Superior temporal gyrus (tissue), 1 donor: Measurements from ENCODE around the gene UBASH3B.

Experiments used
- DNase-seq: peaks from one replicate; pipeline ENCODE4 v3.0.0-alpha.2; 2016; ENCODE audit errors: extremely low spot score

The UBASH3B gene

DNA sequence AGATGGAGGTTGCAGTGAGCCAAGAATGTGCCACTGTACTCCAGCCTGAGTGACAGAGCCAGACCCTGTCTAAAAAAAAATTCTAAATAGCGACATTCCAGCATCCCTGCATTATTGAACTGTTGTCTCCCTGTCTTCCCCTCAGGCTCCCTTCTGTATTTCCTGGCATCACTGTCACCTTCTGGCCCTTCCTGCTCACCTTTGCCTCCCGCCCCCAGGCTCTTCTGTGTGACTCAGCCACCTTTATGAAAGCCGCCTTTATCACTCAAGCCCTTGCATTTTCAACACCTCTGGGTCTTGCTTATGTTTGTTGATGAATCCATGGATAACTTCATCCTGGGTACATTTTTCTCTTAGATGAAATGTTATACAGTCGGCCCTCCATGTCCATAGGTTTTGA is 21.1 kb downstream of the UBASH3B start:
- DNase-seq = no peak

DNA sequence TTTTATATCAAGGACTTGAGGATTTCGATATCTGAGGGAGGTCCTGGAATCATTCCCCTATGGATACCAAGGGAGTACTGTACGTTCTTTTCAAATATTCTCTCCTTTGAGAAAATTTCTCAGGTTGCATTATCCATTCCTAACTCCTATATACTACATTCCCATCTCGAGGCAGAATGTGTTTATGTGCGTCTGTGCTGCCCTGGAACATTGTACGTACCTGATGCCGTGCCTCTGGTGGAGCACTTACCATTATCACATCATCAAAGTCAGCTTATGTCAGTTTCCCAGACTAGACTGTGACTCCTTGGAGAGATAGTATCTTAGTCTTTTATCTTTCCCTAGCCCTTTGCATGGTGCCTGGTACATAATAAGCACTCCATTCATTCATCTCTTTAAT is 21.7 kb downstream of the UBASH3B start:
- no peak for DNase-seq

DNA sequence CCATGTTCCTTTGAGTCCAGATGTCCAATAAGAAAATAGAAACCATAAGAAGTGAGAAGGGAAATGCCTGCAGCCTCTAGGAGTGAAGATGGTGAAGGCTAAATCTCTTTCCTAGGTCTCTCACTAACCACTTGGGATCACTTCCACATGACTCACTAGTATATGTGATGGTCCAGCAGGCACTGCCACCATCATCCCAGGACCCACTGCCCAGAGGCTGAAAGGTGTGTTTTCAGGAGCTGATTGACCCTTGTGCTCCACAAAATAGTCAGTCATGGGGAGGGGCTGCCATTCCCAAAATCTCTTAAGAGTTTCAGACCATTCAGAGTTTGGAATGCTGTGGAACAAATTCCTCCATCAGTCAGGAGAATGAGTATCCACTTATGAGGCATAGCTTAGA is 22.9 kb downstream of the UBASH3B start:
- no peak for DNase-seq

DNA sequence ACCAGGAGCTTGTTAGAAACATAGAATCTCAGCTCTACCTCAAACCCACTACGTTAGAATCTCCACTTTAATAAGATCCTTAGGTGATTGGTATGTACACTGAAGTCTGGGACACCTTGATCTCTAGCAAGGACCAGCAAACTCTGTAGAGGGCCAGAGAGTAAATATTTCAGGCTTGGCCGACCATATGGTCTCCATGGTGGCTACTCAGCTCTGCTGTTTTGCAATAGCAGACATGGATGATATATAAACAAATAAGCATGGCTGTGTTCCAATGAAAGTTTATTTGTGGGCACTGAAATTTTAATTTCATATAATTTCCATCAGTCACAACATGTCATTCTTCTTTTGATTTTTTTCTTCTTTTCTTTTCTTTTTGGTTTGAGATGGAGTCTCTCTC is 23.9 kb downstream of the UBASH3B start:
- DNase-seq = no peak

DNA sequence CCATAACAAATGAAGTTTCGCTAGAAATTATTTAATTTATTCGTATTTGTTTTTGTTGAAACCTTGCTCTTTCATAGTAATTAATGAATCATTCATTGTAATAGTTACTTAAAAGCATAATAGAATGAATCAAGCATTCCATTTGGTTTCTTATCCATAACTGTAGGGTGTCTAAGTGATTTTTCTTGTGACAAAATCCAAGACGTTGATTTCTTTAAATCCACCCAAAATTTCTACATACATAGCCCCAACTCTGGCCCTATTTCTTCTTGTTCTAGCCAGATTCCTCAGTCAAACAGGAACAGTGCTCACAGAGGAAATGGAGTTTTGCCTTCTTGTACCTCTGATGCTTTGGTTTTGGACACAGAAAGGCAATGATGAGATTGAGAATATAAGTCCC is 25.5 kb downstream of the UBASH3B start:
- DNase-seq = no peak

DNA sequence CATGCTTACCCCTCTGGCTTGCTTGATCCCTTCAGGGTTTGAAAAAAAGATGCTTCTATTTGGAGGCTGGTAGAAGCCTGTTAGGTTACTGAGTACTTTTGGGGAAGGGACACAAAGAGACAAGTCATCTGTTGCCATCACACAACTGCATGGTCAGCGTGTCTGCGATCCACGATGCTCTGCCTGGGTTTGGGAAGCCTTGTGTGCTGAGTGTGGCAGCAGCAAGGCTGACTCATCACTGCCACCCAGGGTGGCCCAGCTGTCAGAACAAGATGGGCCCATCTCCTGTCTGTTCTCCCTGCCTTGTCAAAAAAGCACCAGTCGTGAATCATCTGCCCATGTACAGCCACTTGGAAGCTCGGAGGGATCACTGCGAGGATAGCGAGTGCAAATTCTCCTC is 26.2 kb downstream of the UBASH3B start:
- DNase-seq = peak; percentile 27

DNA sequence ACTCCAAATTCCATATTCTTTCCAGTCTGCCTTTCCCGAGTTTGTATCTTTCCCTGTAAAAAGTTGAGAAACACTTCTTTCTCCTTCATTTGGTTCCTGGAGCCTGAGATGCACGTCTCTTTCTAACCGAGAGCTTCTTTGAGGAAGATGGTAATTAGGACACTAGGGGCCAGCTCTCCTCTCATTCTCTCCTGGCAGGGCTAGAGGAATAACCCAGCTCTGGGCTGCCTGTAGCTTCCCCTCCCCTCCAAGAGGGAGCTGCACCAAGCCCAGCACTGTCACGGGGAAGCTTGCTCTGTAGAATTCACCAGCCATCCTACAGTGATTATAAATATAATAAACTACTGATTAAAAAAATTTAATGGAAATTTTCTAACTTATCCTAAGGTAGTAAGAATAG is 26.9 kb downstream of the UBASH3B start:
- DNase-seq = no peak

DNA sequence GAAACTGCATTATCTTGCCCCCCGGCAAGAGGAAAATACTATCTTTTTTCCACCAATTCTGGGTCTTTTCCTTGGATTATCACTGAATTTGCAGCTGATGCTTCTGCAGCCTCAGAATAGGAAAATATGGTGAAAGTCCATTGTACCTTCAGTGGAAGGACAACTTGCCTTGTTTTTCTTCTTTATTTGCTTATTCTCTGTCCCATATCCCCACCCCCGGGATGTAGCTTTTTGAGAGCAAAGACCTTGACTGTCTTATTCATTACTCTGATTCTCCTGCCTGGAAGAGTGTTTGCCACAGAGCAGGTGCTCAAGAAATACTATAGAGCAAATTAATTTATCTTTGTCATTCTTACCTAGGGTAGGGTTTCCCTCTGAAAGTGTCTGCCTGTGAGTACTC is 29.5 kb downstream of the UBASH3B start:
- no peak for DNase-seq

DNA sequence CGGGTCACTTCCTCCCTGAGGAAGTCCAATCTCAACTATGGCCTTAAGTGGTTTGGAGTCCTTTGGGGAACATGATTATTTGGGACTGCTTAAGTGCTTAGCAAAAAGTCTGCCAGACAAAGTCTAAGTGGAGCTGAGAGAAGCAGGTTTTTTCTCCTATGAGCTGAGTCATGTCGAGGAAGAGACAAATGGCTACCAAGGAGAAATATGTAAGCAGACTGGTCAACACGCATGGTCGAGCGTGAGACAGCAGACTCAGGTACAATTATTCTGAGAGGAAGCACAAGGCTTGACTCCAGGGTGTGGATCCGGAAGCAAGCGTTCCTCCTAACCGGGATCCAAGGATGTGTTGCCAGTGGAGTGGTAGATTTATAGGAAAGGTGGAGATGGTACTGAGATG is 30.6 kb downstream of the UBASH3B start:
- no peak for DNase-seq

DNA sequence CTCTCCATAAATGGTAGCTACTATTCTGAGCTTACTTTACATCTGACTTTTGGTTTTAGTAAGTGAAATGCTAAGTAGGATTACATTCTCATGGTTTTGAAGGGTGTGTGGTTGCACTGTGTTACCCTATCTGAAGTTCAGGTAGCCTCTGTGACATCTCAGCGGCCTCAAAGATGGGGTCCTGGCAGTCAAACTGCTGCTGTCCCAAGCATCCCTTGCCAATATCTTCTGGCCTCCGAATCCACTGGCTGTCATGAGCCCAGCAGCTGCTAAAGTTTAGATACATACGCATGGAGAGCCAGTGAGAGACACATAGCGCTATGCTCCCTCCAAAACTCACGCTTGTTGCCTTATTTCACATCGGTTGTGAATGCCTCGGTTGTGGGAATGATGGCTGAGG is 34.9 kb downstream of the UBASH3B start:
- DNase-seq = no peak

DNA sequence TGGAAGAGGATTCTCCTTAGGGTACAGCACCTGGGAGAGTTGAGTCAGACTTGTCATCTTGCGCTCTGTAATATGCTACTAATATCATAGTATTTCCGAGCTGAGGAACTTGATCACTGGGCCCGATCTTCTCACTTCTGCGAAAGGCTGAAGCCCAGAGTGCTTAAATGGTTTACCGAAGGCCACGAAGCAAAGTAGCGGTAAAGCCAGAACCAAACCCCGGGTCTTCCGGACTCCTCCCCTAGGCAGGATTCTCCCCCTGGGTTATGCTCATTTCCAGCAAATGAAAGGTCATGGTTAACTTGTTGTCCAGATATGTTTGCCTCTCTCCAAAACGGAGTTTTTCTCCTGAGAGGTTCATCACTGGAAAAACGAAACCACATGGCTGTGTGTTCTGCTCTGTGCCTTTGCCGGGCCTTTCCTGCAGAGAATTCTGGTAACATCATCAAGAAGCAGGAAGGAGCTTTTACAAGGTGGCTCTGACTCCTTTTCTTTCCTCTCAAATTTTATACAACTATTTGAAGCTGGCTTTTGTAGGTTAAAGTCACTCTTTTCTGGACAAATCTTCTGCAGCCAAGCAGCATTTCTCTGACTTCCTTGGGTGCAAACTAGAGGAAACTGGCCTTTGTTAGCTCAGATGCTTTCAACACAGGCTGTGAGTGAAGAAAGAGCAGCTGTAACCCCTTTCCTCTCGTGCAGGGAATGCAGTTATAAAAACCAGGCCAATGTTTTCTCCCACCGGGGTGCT is 35.5 kb downstream of the UBASH3B start:
- DNase-seq = peak; percentile 35

DNA sequence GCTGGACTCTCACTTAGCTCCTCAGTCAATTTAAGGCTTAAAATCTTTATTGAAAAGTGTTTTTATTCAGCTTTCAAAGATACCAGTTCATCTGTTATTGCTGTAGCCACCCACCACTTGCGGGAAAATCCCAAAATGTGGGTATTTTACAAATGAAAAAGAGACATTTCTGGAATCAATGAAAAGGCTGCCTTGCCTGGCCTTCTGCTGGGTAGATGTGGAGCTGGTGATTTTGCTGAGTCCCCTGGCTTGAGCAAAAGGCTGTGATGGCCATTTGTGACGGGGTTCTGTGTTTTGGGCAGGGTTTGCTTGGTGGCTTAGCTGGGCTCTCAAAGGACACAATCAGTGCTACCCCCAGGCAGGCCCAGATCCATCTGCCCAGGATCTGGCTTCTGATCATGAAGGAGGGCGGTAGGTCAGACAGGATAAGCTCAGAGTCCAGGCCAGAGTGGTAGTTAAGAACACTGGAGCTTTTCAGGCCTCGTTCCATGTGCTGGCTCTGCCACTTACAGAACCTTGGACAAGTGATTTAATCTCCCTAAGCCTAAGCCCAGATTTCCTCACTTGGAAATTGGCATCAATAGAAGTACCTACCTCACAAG is 36.1 kb downstream of the UBASH3B start:
- DNase-seq = no peak

DNA sequence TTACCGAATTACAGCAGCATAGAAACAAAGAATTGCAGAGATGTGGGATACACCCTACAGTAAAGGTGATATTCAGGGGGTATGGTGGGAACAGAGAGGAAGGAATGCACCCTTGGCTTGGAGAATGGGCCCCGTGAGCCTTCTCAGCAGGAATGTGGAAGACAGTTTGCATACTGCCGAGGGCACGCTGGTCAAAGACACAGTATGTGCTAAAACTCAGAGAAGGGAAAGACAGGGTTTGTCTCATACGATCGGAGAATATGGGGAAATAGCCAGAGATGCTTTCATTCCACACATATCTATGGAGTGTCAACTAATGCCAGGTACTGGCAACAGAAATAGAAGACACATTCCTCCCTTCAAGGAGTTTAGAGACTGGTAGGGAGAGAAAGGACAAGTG is 36.9 kb downstream of the UBASH3B start:
- no peak for DNase-seq

DNA sequence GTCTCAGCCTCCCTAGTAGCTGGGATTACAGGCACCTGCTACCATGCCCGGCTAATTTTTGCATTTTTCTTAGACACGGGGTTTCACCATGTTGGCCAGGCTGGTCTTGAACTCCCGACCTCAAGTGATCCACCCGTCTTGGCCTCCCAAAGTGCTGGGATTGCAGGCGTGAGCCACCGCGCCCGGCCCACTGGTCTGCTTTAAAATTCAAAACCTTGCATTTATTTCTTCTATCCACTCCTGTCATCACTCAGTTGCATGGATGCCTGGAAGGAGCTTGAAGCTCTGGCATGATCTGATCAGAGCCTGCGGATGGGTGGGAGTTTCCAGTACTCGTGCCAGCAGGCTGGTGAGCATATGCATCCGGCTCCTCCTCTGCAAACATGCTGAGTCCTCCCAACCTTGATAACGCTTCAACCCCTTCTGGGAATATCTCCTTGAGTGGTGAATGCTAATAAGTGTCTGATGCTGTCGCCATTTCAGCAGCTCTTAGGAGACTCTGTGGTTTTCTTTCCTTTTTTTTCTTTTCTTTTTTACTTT is 39.6 kb downstream of the UBASH3B start:
- DNase-seq = no peak

DNA sequence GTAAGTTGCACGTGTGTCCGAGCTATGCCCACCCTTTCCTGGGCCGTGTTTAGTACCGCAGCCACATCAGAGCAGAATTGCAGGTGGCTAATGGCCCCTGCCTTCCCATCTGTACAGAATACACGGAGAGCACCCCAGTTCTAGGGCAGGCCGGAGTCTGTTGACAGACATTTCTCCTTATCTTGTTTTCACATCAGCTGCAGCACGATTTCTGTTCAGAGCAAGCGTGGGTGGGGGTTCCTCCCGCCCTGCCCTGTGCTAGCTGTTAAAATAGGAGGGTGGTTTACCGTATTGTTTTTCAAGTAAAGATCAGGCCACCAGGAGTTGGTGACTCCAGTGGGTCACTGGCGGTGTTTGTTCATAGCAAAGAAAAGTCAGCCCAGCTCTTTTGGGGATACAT is 41.1 kb downstream of the UBASH3B start:
- DNase-seq = no peak

DNA sequence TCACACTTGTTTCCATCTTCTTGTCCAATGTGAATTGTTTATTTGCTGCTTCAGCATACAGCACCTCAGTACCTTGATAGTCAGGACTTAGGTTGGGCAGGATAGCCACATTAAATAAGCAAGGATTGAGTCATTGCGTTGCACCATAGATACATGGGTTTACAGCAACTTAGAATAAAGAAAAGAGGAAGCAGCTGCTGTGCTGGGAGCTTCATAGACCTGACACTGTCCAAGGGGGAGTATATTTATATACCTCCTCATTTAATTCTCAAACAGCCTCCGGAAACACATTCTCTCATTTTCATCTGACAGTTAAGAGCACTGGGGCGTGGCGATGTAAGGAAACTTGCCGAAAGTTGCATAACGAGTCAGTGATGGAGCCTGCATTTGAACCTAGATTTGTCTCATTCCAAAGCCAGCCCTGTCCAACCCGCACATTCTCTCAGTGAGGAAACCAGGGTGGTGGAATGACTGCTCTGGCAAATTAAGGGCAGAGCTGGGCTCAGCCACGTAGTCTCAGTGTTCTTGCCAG is 42.2 kb downstream of the UBASH3B start:
- no peak for DNase-seq

DNA sequence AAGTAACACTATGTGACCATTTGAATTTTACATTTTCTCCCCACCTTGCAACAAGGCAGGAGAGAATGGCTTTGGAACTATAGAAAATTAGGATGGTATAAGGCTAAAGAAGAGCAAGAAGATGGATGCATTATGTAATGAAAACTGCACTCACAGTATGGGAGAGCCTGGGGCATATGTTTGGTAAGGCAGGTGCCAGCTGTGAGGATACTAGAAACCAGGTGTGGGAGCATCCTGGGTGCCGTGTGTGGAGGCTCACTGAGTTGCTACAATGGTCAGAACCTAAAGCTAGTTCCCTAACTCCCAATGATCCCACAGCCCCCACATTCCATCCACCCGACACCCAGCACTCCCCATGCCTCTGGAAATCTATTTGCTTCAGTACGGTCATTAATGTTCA is 42.9 kb downstream of the UBASH3B start:
- no peak for DNase-seq

DNA sequence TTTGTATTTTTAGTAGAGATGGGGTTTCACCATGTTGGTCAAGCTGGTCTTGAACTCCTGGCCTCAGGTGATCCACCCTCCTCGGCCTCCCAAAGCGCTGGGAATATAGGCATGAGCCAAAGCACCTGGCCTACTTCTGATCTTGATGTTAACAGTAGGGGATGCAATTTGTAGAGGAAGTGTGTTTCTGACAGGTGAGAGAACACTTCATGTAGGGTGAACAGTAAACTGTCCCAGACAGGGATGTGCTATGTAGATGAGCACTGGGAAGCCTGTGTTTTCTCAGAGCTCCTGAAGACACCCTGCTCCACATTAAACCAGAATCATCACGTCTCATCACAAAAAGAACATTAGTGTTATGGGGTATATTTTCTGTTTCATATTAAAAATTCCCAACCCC is 45.1 kb downstream of the UBASH3B start:
- DNase-seq = no peak

DNA sequence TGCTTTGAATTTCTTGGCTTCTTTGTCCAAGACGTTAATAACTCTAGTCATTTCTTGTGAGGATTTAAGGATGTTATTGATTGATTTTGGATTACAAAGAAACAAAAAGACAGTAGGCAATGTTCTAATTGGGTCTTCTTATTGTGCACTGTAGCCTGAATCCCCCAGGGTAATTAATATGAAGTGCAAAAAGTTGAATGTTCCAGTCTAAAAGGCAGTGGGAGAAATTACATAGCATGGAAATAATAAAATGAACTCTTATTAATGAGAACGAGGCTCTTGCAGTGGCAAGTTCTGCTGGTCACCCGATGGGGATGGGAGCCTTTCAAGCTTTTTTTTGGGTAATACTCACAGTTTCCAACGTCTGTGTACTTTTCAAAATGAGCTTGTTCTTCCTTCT is 45.6 kb downstream of the UBASH3B start:
- no peak for DNase-seq

DNA sequence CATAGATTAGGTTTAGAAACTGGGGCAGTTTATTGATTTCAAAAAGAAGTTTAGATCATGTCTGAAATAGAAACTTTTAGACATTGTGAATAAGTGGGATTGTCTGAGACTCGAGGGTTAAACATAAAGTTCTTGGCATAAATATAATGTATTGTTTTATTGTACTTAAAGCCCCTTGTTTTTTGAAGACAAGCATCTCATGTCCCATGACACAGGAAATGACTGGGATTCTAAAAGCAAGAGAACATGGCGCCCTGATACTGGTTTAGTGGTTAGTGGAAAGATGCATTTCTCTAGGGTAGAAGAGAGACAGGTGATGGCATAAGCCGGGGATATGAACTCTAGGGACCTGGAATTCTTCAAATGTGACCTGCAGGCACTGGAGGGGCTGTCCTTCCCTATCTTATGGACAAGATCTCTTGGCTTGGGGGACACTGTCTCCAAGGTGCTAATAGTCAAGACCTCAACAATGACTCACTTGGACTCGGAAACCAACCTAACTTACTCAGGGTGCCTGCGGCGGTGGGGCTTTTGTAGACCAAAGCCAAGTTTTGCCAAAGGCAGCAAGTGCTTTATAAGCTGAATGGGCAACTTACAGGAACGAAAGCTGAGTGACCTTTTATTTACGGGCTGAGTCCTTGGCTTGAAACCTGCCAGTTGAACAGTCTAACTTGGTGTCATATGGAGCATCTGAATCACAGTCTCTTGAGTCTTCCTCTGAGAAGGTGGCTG is 48.2 kb downstream of the UBASH3B start:
- DNase-seq = no peak

DNA sequence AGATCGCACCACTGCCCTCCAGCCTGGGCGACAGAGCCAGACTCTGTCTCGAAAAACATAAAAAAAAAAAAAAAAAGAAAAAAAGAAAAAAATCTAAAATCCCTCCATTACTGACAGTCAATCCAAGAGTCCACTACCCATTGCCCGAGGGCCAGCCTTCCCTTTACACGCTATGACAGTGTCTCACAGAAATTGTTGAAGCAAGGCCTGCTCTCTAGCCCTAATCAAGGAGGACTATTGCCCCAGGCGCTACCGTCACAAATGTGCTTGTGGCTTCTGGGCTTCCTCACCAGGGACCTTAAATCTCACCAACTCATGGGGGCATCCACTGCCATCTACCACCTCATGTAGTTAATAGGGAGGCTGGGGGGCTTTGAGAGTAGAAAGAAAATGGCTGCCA is 49.9 kb downstream of the UBASH3B start:
- DNase-seq = no peak

DNA sequence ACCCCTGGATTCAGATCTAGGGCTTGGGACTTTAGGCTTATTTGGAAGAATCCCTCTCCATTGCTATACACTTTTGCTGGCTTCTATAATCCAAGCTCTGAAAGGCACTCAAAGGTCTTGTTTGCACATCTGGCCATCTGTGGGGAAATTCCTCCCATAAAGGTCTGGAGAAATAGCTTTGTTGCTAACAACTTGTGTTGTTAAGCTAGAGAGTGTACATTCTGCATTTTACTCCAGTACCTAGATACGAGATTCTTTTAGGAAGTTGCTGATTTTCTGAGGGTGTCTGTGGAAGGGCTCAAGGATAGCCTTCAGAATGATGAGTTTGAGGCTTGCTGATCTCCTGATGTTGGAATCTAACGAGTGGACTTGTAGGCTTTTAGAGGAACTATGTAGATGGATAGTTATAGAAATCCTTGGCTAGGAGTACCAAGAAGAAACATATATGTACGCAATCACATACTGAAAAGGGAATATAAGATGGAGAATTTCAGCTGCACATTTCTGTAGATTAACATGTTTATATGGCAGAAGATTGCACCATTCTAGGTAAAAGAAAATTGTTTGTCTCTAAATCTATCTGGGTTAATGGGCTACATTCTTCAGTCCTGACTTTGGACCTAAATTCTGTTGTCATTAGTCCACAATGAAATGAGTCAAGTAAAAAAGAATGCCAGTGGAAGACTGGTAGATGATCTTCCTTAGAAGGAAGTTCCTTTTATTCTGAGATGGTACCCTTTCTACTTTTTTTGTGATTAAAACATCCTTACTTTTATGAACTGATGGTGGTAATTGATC is 51.0 kb downstream of the UBASH3B start:
- DNase-seq = no peak
